Mucosa of rectum (tissue), 2 donors: ENCODE results near the gene BFSP1.

Experiments
- H3K27ac ChIP-seq, 2 donors: one replicate each; pipeline ENCODE4 v1.7.0; 2013; ENCODE audit warnings: inconsistent platforms in 2 of 2, low read depth in 2 of 2, low read length in 2 of 2
- H3K27me3 ChIP-seq, 2 donors: one replicate each; pipeline ENCODE4 v1.7.0; 2013; ENCODE audit warnings: low read length in 2 of 2; ENCODE audit not compliant: control insufficient read depth in 2 of 2, insufficient read depth in 2 of 2
- H3K36me3 ChIP-seq, 2 donors: one replicate each; pipeline ENCODE4 v1.7.0; 2013; ENCODE audit warnings: low read length in 2 of 2; ENCODE audit not compliant: control insufficient read depth in 2 of 2, insufficient read depth in 2 of 2
- H3K4me1 ChIP-seq, 2 donors: one replicate each; pipeline ENCODE4 v1.7.0; 2013; ENCODE audit warnings: low read length in 2 of 2, mild to moderate bottlenecking in 1 of 2; ENCODE audit not compliant: control insufficient read depth in 2 of 2, insufficient read depth in 2 of 2
- H3K4me3 ChIP-seq, 2 donors: one replicate each; pipeline ENCODE4 v1.7.0; 2013; ENCODE audit warnings: low read length in 2 of 2
- H3K9ac ChIP-seq, 2 donors: one replicate each; pipeline ENCODE4 v1.7.0; 2013; ENCODE audit warnings: low read length in 2 of 2, low read depth in 1 of 2, mild to moderate bottlenecking in 1 of 2
- H3K9me3 ChIP-seq, 2 donors: one replicate each; pipeline ENCODE4 v1.7.0; 2013; ENCODE audit warnings: low read length in 2 of 2; ENCODE audit not compliant: control insufficient read depth in 2 of 2
- donor health status: healthy.
- donor health status: Normal muscosa, but diverticular disease.

Gene BFSP1

DNA sequence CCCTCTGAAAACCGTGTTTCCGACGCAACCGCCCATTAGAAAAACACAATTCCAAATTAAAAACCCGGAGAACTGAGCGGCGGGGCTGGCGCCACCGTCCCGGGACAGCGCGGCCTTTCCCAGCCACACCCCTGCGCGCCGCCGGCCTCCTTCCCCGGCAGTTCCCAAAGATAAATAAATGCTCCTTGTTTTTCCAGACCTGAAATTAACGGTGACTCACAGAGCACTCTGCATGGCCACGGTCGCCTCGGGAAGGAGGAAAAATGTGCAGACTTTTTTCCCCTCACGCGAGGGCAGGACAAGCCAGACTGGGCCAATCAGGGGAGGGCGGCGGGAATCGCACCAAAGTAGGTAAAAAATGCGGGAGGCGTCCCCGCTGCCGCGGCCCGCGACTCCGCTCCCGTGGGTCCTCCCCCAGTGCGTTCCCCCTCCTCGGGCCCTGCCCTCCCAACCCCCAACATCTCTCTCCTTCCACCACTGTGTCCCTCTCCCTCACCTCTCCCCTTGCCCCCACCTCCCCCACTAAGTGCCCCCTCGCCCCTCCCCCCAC lies 37.9 kb upstream of the BFSP1 start:
- Histone ChIP-seq H3K4me3 (peak overlapping the region; percentile 92), H3K9ac (peak overlapping the region; percentile 49 to 99)

DNA sequence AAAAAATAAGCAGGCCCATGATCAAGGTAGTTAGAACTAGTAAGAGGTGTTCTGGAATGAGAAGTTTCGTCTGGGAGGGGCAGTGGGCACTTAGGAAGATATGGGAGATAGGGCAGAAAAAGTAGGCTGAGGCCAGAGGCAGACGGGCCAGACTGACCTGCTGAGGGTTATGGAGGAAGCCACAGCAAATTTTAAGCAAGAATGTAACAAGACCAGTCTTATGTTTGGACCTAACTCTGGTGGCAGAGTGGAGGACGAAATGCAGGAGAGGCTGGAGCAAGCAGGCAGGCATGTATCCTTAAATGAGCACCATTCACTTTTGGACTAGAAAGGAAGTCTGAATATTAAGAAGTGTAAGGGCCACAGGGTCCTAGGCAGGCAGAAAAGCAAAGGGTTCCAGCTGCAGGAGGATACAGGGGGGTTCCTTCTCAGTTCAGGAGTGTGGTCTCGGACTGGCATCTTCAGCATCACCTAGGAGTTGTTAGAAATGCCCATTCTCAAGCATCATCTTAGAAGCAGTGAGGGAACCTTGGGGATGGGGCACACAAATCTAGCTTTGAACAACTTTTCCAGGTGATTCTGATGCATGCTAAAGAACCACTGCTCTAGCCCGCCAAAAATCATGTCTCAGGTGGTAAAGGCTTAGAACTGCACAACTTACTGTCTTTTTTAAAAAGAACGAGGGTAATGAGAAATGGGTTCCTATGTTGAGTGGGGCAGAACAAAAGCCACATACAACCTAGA lies 37.0 kb upstream of the BFSP1 start:
- peak overlapping the region; percentile 97 to 98 for H3K27ac ChIP-seq
- no peaks in the 10 kb centered on the region for H3K27me3 ChIP-seq
- peaks cover 21 to 36% of the 10 kb centered on the region in 2 donors for H3K4me1 ChIP-seq
- H3K9ac ChIP-seq: peak overlapping the region; percentile 49 to 65
- no peaks in the 10 kb centered on the region for H3K36me3 ChIP-seq
- H3K4me3 ChIP-seq: peak overlapping the region in 1 of 2 donors; percentile 92
- no peaks in the 10 kb centered on the region for H3K9me3 ChIP-seq

More for the DNA sequence above, 37.9 kb upstream of the BFSP1 start:
- Histone ChIP-seq H3K27ac (peak overlapping the region; percentile 97 to 98), H3K9me3 (no peaks in the 10 kb centered on the region), H3K27me3 (no peaks in the 10 kb centered on the region), H3K4me1 (peaks cover 29 to 42% of the 10 kb centered on the region in 2 donors), H3K36me3 (no peaks in the 10 kb centered on the region)

DNA sequence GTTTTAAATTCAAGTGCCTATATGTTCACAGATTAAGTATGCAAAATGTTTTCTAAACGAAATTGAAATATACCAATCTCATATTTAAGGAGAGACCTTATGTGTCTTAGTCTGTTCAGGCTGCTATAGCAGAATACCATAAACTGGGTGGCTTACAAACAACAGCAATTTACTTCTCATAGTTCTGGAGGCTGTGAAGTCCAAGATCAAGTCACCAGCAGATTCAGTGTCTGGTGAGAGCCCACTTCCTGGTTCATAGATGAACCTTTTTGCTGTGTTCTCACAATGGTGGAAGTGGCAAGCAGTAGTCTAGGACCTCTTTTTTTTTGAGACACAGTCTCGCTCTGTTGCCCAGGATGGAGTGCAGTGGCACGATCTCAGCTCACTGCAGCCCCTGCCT lies 35.2 kb upstream of the BFSP1 start:
- Histone ChIP-seq H3K4me1 (peaks cover 12 to 19% of the 10 kb centered on the region in 2 donors), H3K36me3 (no peaks in the 10 kb centered on the region), H3K4me3 (no peak overlapping the region), H3K27ac (no peak overlapping the region), H3K9me3 (no peaks in the 10 kb centered on the region), H3K9ac (no peak overlapping the region), H3K27me3 (no peaks in the 10 kb centered on the region)

DNA sequence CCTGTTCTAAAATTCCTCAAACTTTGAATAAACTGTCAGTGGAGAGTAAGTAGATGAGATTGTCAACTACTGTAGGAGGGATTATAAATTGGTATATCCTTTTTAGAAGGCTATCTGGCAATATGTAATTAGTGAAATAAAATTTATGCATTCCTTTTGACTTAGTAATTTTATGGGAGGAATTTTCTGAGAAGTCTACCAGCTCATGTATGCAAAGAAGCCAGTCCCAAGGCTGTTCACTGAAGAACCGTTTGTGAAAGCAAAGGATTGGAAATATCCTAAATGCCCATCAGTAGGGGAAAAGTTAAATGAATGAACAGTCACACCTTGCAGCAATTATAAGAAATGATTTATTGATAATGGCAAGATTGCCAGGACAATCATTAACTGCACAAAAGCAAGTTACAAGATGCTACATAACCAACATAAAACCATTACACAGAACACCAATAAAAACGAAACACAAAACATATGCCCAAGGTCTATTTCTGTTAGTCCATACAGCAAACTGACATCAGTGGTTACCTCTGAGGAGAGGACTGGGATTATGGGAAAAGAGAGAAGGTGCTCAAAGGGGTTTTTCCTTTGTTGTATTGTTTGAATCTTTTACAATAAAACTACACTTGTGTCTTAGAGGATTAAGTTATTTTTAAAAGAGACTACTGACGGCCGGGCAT lies 34.1 kb upstream of the BFSP1 start:
- no peak overlapping the region for H3K4me3 ChIP-seq
- H3K27ac ChIP-seq: peak overlapping the region; percentile 5 to 35
- no peaks in the 10 kb centered on the region for H3K27me3 ChIP-seq
- H3K9ac ChIP-seq: no peak overlapping the region
- H3K9me3 ChIP-seq: no peaks in the 10 kb centered on the region
- peaks cover 9 to 14% of the 10 kb centered on the region in 2 donors for H3K4me1 ChIP-seq
- H3K36me3 ChIP-seq: no peaks in the 10 kb centered on the region

DNA sequence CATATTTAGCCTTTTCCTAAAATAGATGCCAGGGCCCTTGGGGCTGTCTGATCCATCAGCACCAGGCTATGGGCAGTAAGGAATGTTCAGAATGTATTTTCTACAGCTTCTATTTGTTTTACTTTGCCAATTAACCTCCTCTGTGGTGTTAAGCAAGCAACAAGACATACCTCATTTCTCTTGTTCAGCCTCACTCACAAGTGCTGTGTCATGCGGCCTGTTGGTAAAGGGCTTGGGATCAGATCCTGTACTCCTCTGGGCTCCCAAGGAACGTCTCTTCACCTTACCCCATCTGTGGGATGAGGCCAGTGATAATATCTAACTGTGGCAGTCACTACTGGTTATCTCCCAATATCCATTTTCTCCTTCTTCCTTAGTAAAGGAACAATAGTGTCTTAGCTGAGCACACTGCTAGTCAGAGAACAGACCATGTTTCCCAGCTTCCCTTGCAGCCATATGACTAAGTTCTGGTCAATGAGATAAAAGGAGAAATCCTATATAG lies 31.7 kb upstream of the BFSP1 start:
- no peaks in the 10 kb centered on the region for H3K9me3 ChIP-seq
- H3K27ac ChIP-seq: no peak overlapping the region
- H3K36me3 ChIP-seq: no peaks in the 10 kb centered on the region
- H3K9ac ChIP-seq: no peak overlapping the region
- no peaks in the 10 kb centered on the region for H3K27me3 ChIP-seq
- H3K4me1 ChIP-seq: peaks cover 7 to 15% of the 10 kb centered on the region in 2 donors
- H3K4me3 ChIP-seq: no peak overlapping the region

DNA sequence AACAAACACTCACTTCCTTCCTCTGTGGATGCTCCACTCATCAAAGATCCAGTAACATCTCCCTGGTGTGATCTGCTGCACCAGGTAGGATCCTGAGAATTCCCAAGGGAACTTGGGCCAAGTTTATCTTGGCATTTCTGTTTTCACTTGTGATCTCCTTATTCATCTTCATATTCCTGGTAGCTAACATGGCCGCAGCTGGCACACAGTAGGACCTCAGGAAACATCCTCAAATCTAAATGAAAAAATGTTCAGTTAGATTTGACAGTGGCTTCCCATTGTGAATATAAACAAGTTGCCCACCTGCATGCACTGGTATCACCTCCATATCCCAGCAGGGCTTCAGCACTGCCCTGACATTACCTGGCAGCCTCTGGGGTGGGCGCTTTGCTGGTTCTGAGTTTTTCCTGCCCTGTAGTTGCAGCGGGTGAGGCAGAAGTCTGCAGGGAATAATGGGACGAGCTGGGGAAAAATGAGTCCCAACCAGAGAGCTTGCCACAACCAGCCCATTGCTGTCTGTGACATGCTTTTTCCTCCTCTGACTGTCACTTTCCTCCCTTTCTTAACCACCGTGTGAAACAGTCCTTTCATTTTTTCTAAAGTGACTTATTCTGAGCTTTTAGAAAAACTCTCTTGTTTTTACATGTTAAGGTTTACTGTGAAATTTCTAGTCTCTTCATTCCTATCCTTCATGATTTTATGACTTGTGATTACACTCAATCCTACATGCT lies 29.3 kb upstream of the BFSP1 start:
- no peaks in the 10 kb centered on the region for H3K27me3 ChIP-seq
- H3K9me3 ChIP-seq: no peaks in the 10 kb centered on the region
- no peak overlapping the region for H3K4me3 ChIP-seq
- H3K4me1 ChIP-seq: peaks cover 17 to 24% of the 10 kb centered on the region in 2 donors
- no peak overlapping the region for H3K9ac ChIP-seq
- no peaks in the 10 kb centered on the region for H3K36me3 ChIP-seq
- no peak overlapping the region for H3K27ac ChIP-seq

DNA sequence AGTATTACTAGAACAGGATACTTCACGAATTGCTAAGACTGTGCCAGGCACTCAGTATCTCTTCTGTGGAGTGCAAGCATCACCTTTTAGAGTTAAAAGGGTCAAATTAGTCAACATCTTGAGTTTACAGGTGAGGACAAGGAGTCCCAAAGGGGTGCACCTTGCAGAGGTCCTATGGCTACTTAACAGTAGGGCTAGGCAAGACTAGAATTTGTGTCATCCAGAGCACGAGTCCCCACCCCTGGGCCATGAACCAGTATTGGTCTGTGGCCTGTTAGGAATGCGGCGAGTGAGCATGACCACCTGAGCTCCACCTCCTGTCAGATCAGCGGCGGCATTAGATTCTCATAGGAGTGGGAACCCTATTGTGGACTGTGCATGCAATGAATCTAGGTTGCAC lies 28.2 kb upstream of the BFSP1 start:
- H3K36me3 ChIP-seq: no peaks in the 10 kb centered on the region
- peaks cover 17 to 22% of the 10 kb centered on the region in 2 donors for H3K4me1 ChIP-seq
- no peak overlapping the region for H3K9ac ChIP-seq
- H3K27me3 ChIP-seq: no peaks in the 10 kb centered on the region
- peak overlapping the region; percentile 83 to 87 for H3K27ac ChIP-seq
- no peak overlapping the region for H3K4me3 ChIP-seq
- no peaks in the 10 kb centered on the region for H3K9me3 ChIP-seq

DNA sequence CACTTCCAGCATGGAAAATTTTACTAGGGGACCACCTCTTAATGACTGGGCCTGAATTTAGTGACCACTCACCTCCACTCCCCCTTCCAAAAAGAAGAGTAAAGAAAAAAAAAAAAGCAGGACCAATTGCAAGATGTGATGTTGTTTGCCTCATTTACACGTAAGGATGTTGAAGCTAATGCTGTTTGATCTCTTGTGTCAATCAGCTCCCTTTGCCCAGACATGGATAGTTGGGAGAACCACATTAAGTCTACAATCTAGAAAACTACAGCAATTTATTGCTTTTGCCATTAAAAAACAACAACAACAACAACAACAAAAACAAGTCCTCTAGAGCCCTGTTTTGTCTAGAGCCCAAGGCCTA lies 27.7 kb upstream of the BFSP1 start:
- Histone ChIP-seq H3K9ac (no peak overlapping the region), H3K36me3 (no peaks in the 10 kb centered on the region), H3K4me1 (peaks cover 17 to 22% of the 10 kb centered on the region in 2 donors), H3K27me3 (no peaks in the 10 kb centered on the region), H3K4me3 (no peak overlapping the region), H3K27ac (peak overlapping the region; percentile 83 to 87), H3K9me3 (no peaks in the 10 kb centered on the region)

DNA sequence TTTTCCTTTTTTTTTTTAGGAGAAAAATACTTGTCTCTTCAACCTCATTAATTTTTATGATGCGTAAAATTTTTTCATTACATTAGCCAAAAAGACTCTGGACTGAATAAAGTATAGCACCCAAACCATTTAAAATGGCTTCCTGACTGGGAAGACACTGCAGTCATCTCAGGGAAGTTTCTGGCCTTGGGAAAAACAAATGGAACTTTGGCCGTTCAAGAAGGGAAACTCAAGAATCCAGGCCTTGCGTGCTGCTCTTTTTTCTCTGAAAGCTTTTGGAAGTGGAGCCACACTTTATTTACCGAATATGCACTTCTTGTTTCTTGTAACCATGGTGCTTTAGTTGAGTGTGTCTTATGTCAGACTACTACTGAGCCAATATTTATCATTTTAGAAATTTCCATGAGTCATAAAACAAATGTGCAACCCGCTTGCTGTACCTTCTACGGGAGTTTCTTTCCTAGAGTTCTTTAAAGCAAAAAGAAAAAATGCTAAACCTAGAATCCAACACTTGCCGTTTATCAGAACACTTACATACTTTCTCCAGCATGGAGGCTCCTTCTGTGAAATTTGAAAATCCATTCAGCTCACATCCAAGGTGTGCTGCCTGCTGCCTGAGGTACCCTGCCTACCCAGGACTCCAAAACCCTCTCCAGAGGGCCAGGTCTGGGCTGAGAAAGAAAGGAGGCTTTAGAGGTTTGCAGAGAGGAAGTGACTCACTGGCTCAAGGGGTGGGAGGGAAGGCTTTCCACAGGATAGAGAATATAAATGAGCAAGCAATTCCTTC lies 27.2 kb upstream of the BFSP1 start:
- no peaks in the 10 kb centered on the region for H3K9me3 ChIP-seq
- no peaks in the 10 kb centered on the region for H3K36me3 ChIP-seq
- H3K27me3 ChIP-seq: no peaks in the 10 kb centered on the region
- H3K27ac ChIP-seq: peak overlapping the region; percentile 83 to 87
- H3K4me3 ChIP-seq: peak overlapping the region in 1 of 2 donors; percentile 6
- H3K9ac ChIP-seq: peak overlapping the region in 1 of 2 donors; percentile 33
- peaks cover 17 to 22% of the 10 kb centered on the region in 2 donors for H3K4me1 ChIP-seq
